ENCODE data around the gene AATF.

Gene AATF

GRCh38 chr17:37092701-37093100, 143.9 kb downstream of the AATF start:
- TF ChIP-seq CTCF (conservative IDR thresholded peaks at IDR 0.05; ENCODE audit: low read depth) = no peak
- H3K27ac ChIP-seq = no peak overlapping the region
- ChIA-PET POLR2A (ENCODE audit: low non-redundant PET) (no interaction called here), CTCF (no interaction called here)
- DNase-seq (ENCODE audit: low spot score) = no peak

- H3K27ac ChIP-seq = no peak overlapping the region
- ChIA-PET CTCF (interaction anchor here (0.7 kb wide), 1 partner anchor 235 kb away, joined by 3 read pairs; no protein-coding TSS in a partner anchor), POLR2A (ENCODE audit: low non-redundant PET) (no interaction called here)
- no peak for TF ChIP-seq CTCF (conservative IDR thresholded peaks at IDR 0.05; ENCODE audit: low read depth)
- DNase-seq (ENCODE audit: low spot score) = no peak
These were observed 145.6 kb downstream of the AATF start for GRCh38 chr17:37094391-37094790.

GRCh38 chr17:37096071-37096470, 147.3 kb downstream of the AATF start:
- ChIA-PET POLR2A (ENCODE audit: low non-redundant PET) (no interaction called here), CTCF (no interaction called here)
- H3K27ac ChIP-seq = no peak overlapping the region
- TF ChIP-seq CTCF (conservative IDR thresholded peaks at IDR 0.05; ENCODE audit: low read depth) = no peak
- DNase-seq (ENCODE audit: low spot score) = no peak

DNA sequence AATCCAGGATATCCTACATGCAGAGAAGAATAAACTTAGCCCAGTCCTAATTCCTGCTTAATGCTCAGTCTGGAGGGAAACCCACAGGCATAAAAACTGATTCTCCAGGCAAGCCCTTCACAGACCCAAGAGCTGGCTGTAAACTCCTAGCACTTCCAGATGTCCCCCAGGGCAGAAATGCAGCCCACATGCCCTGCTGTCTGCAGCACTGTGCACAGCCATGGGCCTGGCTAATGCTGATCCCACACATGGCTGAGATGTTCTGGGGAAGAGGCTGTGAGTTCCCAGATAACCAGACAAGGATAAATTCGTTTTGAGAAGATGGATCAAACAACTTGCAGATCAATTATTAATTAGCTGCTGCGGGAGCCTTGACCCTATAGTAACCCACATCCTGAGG, 148.4 kb downstream of the AATF start:
- DNase-seq (ENCODE audit: low spot score) = no peak
- no peak for TF ChIP-seq CTCF (conservative IDR thresholded peaks at IDR 0.05; ENCODE audit: low read depth)
- ChIA-PET CTCF (interaction anchor here (0.6 to 1.1 kb wide), 3 partner anchors 19 to 53 kb away, joined by 3 to 5 read pairs (median 3); no protein-coding TSS in a partner anchor), POLR2A (ENCODE audit: low non-redundant PET) (no interaction called here)
- no peak overlapping the region for H3K27ac ChIP-seq

- H3K27ac ChIP-seq = no peak overlapping the region
- CTCF ChIA-PET = interaction anchor here (0.5 to 0.6 kb wide), 2 partner anchors 13 to 21 kb away, joined by 4 to 6 read pairs; no protein-coding TSS in a partner anchor
These were observed 149.4 kb downstream of the AATF start for GRCh38 chr17:37098152-37098551.

DNA sequence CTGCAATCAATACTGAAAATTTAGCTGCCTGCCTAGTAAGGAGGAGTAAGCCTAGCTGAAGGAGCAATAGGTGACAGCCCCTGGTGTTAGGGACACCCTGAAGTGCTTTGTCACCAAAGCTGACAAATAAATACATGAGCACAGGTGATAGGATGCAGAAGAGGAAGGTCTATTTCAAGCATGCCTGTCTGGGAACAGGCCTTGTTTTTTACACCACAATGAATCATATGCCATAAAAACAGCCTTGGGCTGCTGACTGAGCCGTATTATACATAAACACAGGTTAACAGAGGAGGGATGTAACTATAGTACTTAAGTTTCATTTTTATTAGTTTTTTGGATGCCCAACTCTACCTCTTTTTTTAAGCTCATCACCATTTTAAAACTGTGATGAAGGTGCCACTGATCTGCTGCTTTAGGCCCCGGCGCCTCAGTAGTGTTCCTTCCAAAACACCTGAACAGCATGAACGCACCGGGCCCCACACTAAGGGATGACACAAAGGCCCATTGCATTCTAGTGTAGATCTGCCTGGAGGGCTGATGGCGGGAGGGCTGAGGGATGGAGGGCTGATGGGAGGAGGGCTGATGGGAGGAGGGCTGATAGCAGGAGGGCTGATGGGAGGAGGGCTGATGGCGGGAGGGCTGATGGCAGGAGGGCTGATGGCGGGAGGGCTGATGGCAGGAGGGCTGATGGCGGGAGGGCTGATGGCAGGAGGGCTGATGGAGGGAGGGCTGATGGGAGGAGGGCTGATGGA, 150.3 kb downstream of the AATF start:
- ChIA-PET POLR2A (ENCODE audit: low non-redundant PET) (no interaction called here), CTCF (no interaction called here)
- no peak for TF ChIP-seq CTCF (conservative IDR thresholded peaks at IDR 0.05; ENCODE audit: low read depth)
- DNase-seq (ENCODE audit: low spot score) = no peak
- H3K27ac ChIP-seq = no peak overlapping the region

More at GRCh38 chr17:37098152-37098551, 149.4 kb downstream of the AATF start:
- TF ChIP-seq CTCF (conservative IDR thresholded peaks at IDR 0.05; ENCODE audit: low read depth) = no peak
- POLR2A ChIA-PET (ENCODE audit: low non-redundant PET) = no interaction called here
- no peak for DNase-seq (ENCODE audit: low spot score)
